ENCODE data around the gene RBM19.

RBM19 gene

DNA sequence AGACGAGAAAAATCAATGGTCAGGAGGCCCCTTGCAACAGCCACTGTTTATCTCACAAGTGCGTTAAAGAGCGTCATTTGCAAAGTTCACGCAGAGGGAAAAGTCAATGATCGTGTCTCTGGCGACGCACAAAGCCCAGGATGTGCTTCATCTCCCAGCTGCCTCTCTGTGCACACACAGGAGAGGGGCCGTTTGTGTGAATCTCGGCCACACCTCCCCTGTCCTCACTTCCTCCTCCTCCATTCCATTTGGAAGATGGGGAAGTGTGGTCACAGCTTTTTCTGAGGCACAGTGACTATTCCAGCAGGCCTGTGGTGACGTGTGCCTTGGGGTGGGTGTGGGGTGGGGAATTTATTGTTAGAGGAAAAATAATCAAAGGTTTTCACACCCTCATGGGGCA, 90.4 kb downstream of the RBM19 start:
- DNase-seq: no peak

DNA sequence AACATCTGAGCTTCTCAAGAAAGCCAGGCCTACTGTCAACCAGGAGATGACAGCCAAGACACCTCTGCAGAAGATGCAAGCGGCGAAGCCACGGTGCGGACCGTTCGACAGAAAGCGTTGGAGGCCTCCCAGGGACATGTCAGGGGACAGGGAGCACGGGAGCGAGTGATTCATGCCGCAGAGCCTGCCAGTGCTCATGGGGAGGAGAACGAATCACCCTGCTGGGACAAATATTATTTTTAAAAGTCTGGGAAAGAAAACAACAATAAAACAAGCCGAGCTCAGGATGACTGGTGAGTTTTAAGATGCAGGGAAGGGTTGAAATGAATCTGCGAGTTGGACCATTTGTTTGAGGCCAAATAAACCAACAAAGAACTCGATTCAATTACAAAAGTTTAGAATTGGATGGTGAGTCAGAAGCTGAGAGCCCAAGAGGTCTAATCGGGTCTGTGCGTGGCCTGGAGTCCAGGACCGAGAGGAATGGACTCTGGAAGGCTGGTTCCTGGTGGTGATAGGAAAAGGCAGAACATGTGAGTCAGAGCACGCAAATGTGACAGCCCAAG, 91.0 kb downstream of the RBM19 start:
- DNase-seq: no peak

DNA sequence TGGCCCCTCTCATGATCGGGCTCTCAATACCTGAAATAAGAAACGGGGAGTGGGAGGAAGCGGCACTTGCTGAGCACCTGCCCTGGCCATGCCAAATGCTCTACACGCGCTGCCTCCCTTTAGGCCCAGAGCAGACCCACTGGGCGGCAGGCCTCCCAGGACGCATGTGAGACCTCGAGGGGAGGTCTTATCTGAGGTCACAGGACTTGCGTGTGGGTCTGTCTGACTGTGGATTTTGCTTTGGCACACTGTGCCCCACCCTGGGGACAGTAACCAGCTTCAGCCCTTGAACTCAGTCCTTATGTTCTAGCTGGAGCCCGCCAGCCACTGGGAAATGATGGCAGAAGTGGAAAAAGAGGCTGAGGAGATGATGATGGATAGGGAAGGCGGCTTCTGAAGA, 91.8 kb downstream of the RBM19 start:
- no peak for DNase-seq

DNA sequence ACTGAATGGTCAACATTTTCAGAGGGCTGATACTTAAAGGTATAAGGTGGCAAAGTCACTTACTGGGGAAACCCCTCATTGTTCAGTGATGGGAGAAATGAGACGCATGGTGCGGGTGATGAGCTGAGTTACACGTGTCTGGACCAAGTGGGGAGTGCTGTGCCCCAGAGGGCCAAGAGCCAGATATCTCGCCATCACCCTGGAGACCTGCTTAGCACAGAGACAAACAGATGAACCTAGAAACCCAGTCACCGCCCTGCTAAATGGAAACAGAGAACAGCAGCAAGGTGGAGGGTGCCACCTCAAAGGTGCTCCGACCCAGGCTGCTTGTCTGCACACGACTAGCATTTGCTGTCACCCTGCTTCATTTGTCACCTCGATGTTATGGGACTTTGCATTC, 92.4 kb downstream of the RBM19 start:
- DNase-seq: no peak

DNA sequence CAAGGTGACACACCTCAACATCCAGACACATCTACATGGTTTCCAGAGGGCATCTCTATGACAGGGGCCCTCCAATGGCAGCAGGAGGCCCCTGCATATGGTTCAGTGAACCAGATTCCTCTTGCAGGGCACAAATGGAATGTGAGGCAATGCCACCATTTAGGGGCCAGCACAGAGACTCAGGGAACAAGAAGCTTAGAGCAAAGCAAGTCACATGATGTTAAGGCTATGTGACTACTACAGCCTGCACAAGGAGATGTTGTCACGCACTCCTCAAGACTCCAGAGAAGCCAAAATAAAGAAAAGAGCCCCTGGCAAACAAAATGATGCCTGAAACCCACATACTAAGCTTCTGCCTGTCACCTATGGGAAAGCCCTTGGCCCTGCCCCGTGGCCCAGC, 95.2 kb downstream of the RBM19 start:
- DNase-seq: no peak

DNA sequence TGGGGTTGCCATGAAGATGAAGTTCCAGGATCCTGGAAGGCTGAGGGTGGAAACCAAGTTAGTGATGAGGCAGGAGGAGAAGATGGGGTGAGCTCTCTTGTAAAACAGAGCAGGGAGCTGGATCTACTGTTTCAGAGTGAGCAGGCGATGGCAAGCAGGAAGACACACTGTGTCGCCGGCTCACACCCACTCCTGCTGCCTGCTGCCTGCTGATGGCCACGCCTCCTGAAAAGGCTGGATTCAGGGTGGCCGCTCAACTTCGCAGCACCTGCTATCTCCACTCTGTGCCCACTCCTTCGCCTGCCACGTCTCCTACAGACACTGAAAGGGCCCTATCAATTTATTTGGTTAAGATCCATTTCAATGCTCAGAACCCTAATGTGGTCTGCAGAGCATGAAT, 96.1 kb downstream of the RBM19 start:
- no peak for DNase-seq

DNA sequence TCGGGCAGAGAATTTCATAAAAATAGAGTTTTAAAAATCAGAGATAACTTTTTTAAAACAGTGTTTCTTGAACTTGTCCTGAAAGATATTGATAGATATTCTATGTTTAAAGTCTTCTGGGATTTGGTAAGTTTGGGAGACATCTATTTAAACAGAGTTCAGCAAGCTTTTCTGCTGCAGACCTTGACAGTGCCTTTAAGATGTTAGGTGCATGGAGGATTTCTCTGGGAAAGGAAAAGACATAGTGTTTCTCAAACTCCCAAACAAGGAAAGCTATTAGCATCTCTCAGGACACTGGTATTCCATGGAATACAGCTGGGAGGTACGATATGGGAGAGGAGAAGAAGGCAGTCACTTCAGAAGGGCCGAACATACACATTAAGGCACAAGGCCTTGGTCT, 97.8 kb downstream of the RBM19 start:
- no peak for DNase-seq

DNA sequence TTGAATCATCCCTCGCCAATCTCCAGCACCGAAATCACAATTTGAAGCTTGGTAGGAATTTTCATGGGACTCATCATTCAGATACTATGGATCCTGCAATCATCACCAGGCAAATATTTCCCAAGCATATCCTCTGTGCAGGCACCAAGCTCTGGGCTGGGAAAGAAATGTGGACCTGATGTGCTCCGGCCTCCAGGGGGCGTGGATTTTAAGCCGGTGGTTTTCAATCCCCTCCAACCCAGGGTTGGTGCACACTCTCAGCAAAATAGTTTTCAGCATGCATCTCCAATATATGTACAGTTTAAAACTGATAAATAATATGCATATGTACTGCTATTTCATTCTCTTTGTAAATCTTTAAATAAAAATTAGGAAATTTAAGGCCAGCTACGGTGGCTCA, 98.9 kb downstream of the RBM19 start:
- DNase-seq: no peak

DNA sequence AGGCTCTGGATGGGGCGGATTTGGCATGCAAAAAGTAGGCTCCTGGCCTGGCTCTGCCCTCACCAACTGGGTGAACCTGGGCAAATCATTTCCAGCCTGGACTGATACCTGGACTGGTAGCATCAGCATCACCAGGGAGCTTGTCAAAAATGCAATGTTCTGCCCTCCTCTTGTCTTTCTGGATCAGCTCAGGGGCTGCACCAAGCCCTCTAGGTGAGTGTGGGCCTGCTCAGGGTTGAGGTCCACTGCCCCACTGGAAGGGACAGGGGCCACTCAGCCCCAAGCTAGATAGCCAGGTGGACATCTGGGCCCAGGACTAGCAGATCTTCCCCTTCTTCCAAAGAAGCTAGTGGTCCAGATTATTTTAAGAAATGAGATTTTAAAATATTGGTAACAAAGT, 99.6 kb downstream of the RBM19 start:
- no peak for DNase-seq

DNA sequence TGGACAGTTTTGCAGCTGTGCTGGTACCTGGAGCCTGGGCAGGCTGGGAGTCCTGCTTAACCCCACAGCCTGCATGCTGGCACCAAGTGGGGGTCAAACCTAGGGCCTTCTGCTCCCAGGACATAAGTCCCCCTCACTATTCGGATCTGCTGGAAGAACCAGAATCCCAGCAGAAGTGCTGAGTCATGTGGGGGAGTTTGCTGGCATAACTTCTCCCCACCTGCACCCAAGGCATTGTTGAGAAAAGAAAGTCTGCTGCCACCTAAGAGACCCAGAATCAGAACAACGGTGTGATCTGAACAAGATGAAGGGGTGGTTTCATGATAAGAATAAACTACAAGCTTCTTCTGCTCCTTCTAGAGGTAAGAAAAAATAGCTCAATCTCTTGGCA, 102.7 kb downstream of the RBM19 start:
- DNase-seq: no peak

DNA sequence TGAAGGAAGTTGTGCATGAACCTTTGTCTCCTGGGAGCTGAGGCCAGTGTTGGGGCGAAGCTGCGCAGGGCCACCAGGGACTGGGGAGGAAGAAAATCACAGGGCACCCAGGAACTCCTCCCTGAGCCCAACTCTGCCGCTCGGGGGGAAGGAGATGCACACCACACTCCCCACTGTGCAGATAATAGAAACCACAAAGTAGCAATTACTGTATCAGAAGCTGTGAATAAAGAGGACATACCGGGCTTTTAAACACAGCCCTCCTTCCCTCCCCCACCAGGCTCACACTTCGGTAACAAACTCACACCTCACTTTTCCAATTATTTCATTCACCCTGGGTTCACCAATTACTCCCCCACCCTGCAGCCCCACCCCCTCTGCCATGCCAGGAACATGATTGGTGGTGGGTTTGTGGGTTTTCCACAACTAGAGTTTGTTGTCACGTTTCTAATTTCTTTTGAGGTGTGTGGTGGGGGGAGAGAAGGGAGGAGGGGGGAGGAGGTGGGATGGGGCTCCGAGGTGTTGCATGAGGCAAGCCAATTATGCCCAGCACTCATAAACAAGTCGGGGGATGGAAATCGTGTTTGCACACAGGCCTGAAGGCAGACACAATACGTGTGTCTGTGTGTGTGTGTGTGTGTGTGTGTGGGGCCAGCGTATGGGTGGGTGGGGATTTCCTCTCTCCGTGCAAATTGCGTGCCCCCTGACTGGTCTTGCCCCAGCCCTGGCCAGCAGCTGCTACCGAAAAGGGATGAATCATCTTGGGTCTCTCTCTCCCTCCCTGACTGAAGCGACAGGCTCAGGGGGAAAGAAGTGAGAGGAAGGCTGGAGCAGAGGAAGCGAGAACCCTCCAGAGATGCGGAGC, 103.3 kb downstream of the RBM19 start:
- no peak for DNase-seq

DNA sequence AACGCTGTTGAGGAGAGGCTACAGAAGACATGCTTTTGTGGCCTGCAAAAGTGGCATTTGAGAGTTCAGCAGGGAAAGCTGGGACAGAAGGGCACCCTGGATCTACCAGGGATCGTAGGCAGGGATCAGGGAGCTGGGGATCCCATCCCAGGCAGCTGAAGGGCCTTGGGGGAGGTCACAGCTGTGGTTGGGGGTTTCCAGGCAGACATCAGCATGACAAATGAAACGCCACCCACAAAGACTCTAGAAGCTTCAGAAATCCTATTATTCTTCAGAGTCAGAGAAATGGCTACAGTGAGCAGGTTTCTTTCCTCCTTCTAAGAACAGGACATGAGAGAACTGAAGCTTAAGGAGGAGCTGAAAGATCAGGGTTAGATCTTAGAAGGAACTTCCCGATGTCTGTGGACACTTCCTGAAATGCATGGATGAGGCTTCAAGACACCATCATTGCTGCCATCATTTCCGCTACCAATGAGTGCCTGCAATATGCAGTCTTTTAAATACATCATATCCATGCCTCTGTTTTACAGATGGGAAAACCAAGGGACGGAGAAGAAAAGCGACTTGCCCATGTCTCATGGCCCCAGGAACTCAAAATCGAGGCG, 104.3 kb downstream of the RBM19 start:
- DNase-seq: no peak

DNA sequence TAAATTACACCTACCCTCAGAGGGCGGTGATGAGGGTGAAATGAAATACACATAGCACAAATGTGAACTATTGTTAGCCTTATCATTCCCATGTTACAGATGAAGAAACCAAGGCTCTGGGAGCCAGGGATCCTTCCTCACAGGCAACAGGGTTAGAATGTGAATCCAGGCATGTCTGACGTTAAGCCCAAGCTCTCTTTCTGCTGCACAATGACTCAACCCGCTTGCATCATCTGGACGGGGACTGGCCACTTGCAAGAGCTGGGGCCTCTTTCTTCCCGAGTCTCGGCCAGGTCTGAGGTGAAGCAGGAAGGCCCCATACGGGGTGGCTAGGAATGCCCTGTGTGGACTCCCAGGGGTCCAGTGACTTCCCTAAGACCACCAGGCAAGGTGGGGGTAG, 105.2 kb downstream of the RBM19 start:
- no peak for DNase-seq

DNA sequence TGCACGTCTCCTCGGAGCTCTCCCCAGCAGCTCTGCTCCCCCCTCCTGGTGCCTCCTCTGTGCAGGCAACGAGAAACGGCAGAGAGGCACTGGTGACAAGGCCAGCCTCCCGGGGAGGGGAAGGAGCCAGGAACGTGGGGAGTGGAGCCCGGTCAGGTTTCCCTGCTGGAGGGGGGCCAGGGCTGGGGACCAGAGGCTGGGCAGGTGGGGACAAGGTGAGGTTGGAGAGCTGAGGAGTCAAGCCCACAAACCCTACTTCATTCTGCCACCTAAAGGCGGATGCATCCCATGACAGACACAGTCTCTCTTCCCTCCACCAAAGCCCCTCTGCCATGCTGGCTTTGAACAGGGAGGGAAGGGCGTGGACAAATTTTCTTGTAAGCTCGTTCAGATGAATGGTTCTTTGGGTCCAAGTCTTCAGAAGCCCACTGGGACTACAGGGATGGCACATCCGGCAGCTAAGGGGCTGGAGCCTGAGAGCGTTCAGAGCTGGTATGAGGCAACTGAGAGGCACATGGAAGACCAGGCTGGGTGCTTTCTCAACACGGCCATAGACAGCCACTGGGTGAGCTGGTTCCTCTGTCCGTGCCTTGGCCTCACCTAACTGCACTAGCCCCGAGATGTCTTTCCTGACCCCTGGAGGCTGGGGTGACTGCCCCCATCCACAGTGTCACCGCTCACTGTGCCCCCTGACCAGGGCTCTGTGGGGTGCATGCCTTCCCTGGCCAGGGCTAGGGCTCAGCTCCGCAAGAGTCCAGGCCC, 105.9 kb downstream of the RBM19 start:
- no peak for DNase-seq

DNA sequence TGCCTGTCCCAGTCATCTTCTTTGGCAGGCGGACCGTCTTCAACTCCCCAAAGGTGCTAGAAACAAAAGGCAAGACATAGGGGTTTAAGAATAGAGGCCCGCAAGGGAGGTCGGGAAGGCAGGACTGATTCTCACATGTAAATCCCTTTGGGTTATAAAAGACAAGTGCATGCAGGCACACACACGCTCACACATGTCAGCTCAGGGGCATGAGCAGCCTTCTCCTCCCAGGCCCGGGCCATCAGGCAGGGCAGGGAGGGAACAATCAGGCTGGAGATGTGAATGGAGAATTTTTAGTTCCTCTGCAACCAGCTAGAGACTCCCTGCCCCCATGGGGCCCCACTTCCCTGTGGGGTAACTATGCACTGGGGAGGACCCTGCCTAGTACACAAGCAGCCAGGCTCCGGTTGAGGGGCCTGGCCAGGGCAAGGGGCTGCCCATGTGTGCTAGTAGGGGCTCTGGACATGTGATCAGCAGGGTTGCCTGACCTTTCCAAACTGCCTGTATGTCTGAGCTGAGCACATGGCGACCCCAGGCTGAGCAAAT, 107.2 kb downstream of the RBM19 start:
- DNase-seq: no peak

DNA sequence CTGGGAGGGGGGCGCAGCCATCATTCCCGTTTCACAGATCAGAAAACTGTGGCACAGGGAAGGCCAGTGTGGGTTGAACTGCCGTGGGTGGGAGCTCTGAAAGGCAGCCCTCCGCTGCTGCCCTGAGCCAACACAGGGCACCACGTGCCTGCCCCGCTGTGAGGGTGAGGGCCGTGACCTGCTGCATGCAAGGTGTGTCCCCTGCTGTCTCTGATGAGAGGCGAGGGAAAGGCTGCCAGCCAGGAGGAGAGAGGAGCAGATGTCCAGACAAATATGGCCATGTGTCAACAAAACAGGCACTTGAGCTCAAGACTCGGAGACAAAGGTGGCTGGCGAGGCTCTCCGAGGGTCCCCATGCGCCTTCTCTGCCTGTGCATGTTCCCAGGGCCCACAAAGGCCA, 108.8 kb downstream of the RBM19 start:
- DNase-seq: peak; percentile 11

DNA sequence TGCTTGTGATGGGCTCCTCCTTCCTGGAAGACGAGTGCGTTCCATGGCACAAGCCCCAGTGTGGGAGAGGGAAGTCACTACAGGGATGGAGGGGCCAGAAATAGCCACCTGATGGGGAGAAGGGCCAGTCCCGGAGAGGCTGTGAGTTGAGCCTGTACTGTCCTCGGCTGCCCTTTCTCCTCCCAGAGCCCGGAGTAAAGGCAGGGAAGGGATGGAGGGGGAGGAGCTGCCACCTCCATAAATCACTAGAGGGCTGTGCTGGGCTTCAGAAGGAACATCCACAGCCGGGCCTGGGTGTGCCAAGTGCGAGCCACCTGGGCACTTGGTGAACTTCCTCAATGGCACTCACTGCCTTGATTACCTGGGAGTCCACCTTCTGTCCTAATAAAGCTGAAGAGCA, 110.1 kb downstream of the RBM19 start:
- DNase-seq: no peak

DNA sequence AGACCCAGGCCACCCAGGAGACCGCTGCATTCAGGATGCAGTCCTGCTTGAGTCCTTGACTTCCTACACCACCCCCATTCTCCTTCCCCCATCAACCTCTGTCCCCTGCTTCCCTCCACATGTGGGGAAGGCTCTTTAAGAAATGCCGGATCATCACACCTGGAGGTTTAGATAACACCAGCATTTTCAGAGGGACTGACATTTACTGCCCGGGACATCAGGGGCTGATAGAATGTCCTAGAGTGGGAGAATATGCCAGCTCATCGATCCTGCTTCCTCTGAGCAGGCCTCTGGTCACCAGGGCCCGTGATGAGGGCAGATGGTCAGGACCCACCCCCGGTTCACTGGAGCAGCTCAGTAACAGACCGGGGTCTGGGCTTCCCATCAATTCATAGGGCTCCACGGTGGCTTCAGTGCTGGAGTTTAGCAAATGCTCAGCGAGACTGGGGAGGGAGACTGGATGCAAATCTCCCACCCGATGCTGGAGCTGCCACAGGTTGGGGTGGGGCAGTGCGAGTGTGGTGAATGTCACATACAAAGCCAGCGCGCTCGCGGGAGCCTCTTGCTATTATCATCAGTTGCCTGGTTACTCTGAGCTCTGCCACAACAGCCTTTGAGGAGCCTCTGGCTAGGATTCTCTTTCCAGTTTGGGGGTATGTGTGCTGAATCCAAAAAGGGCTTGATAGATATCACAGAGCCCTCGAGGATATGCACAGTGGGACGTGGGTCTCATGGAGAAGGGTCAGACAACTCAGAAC, 111.6 kb downstream of the RBM19 start:
- no peak for DNase-seq

DNA sequence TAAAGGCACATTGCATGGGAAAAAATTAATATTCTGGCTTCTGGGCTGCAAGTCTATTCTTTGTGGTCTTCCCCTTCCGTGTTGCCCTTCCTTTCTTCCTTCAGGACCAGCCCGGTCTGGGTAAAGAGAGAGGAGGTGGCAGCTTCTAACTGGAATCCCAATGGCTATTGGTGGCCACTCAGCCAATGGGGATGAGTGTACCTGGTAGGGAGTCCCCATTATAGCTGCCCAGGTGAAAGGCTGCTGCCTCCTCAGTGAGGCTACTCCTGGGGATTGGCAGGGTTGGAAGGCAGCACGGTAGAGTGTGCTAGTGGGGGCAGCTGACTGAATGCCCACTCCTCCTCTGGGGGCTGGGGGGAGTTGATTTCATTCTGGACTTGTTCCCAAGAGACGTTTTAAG, 112.6 kb downstream of the RBM19 start:
- DNase-seq: peak; percentile 19

DNA sequence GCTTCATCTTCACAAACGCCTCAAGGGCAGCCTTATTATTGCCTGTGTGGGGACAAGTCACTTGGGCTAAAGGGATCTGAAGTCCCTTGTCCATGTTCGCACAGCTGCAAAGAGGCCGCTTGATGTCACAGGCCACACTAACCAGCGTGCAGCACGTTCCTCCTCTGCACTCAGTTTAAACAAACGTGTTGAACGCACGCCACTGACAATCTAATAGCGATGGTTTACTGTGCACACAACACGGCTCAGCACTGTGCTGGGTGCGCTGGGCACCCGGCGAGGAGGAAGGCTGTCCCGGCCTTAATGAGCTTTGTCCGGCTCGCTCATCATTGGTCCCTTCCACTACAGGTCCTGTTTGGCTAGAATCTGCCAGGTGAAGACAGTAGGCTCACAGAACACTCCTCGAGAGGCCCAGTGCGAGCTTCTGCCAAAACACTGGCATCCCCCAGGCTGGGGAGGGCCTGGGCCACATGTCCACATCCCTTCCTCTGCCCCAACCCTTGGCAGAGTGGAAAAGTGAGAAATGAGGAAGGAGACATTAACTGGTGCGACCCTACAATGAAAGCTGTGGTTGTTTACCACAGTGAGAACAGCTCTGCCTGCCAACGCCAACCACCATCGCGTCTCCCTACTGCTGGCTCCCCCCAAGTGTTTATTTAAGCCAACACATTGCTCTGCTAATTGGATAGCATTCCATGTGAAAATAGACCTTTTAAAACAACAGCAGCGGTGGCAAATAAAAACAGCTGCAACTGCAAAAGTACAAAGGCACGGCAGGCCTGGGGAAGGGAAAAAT, 113.2 kb downstream of the RBM19 start:
- no peak for DNase-seq

DNA sequence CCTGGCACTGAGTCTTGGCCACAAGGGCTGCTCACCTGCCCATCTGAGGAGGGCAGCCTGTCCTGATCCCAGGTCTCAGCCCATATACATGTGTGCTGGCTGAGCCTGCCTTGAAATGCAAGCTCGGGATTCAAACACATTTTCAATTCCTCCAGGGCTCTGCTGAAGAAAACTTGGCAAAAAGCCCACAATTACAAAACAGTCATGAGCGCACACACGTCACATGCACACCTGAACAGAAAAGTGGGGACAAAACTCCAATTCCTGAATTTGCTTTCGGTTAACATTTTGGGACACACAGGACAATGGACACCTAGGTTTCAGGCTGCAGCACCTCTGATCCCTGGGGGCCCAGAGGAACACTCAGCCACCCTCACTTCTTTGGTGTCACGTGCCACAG, 113.9 kb downstream of the RBM19 start:
- peak; percentile 20 for DNase-seq
